GM12874 (cell line): ENCODE measurements around the gene SOD3.

Experiments used
- CTCF ChIP-seq: IDR thresholded peaks from 2 replicates; pipeline ENCODE4 v1.5.1; 2011; ENCODE audit warnings: low read depth, mild to moderate bottlenecking, control low read depth, low read length, moderate library complexity; ENCODE audit not compliant: insufficient read depth

The SOD3 gene

GRCh38 chr4:24792552-24792951, 2.8 kb upstream of the SOD3 start:
- no peak for TF ChIP-seq CTCF

GRCh38 chr4:24793219-24794005, 2.0 kb upstream of the SOD3 start:
- TF ChIP-seq CTCF = no peak

- TF ChIP-seq CTCF = no peak
These were observed 1.3 kb upstream of the SOD3 start for GRCh38 chr4:24794051-24794450.

GRCh38 chr4:24794480-24794879, 893 bp upstream of the SOD3 start:
- TF ChIP-seq CTCF = no peak

- no peak for TF ChIP-seq CTCF
These were observed 451 bp downstream of the SOD3 start for GRCh38 chr4:24795666-24796381.

- TF ChIP-seq CTCF = no peak
These were observed 1.2 kb downstream of the SOD3 start for GRCh38 chr4:24796620-24797019.

GRCh38 chr4:24798036-24798610, 2.8 kb downstream of the SOD3 start:
- TF ChIP-seq CTCF = no peak
